Astrocyte of the cerebellum (primary cell): ENCODE measurements around the gene KIAA1671.
A peak's percentile ranks its signal among the peaks of the same experiment; 100 is the strongest.

Experiments used
- DNase-seq: peaks from one replicate; pipeline ENCODE4 v3.0.0-alpha.2; 2011; ENCODE audit warnings: low read depth
- H3K4me3 ChIP-seq: 2 replicates; pipeline ENCODE4 v1.5.1; 2011; ENCODE audit warnings: mild to moderate bottlenecking, low read depth, low read length, moderate library complexity
- in situ Hi-C: cut with HindIII; loops from 2 replicates; pipeline ENCODE4 v1.10.0; 2017; ENCODE audit warnings: low sequenced_read_pairs
- TF ChIP-seq, protein P1 (sequence below): IDR thresholded peaks from 2 replicates; pipeline ENCODE4 v1.5.1; 2012; ENCODE audit warnings: low read length, low read depth, moderate library complexity, mild to moderate bottlenecking; ENCODE audit errors: missing control alignments

The KIAA1671 gene

GRCh38 chr22:25060522-25061071, 108.1 kb downstream of the KIAA1671 start:
- no peak for DNase-seq
- in situ Hi-C loops, result no loop called here
- H3K4me3 ChIP-seq, result no peak overlapping the region
- TF ChIP-seq, protein P1, sequence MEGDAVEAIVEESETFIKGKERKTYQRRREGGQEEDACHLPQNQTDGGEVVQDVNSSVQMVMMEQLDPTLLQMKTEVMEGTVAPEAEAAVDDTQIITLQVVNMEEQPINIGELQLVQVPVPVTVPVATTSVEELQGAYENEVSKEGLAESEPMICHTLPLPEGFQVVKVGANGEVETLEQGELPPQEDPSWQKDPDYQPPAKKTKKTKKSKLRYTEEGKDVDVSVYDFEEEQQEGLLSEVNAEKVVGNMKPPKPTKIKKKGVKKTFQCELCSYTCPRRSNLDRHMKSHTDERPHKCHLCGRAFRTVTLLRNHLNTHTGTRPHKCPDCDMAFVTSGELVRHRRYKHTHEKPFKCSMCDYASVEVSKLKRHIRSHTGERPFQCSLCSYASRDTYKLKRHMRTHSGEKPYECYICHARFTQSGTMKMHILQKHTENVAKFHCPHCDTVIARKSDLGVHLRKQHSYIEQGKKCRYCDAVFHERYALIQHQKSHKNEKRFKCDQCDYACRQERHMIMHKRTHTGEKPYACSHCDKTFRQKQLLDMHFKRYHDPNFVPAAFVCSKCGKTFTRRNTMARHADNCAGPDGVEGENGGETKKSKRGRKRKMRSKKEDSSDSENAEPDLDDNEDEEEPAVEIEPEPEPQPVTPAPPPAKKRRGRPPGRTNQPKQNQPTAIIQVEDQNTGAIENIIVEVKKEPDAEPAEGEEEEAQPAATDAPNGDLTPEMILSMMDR, result peak; percentile 31

GRCh38 chr22:25061134-25061533, 108.6 kb downstream of the KIAA1671 start:
- H3K4me3 ChIP-seq, result no peak overlapping the region
- no peak for DNase-seq
- in situ Hi-C loops, result no loop called here
- TF ChIP-seq, protein P1, result no peak

DNA sequence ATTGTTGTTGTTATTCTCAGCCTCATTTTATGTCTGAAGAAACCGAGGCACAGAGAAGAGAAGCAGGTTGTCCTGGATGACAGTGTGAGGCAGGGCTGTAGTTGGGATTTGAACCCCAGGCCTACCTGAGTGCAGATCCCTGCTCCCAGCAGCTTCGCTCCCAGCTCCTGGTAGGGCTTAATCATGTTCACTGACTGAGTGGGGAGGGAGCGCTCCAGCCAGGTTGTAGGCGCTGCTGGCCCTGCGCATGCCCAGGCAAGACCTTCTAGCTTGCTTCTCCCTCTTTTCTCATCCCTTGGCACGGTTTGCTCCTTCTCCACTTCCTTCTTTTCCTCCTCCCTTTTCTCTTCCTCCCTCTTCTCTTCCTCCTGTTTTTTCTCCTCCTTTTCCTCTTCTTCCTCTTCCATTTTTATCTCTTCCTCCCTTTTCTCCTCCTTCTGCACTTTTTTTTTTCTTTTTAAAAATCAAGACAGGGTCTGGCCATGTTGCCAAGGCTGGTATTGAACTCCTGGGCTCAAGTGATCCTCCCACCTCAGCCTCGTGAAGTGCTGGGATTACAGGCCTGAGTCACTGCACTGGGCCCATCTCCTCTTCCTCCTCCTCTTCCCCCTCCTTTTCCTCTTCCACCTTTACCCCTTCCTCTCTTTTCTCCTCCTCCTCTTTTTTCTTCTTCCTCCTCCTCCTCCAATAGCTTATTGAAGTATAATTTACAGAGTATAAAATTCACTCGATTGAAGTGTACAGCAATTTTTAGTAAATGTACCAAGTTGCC, 109.3 kb downstream of the KIAA1671 start:
- TF ChIP-seq, protein P1, result no peak
- no peak overlapping the region for H3K4me3 ChIP-seq
- in situ Hi-C loops, result no loop called here
- DNase-seq, result no peak

- DNase-seq, result no peak
- TF ChIP-seq, protein P1, result no peak
- H3K4me3 ChIP-seq, result no peak overlapping the region
- in situ Hi-C loops, result no loop called here
Measured at GRCh38 chr22:25062386-25063085, 110.0 kb downstream of the KIAA1671 start.

GRCh38 chr22:25064894-25065560, 112.5 kb downstream of the KIAA1671 start:
- in situ Hi-C loops, result no loop called here
- TF ChIP-seq, protein P1, result no peak
- H3K4me3 ChIP-seq, result no peak overlapping the region
- DNase-seq, result no peak

DNA sequence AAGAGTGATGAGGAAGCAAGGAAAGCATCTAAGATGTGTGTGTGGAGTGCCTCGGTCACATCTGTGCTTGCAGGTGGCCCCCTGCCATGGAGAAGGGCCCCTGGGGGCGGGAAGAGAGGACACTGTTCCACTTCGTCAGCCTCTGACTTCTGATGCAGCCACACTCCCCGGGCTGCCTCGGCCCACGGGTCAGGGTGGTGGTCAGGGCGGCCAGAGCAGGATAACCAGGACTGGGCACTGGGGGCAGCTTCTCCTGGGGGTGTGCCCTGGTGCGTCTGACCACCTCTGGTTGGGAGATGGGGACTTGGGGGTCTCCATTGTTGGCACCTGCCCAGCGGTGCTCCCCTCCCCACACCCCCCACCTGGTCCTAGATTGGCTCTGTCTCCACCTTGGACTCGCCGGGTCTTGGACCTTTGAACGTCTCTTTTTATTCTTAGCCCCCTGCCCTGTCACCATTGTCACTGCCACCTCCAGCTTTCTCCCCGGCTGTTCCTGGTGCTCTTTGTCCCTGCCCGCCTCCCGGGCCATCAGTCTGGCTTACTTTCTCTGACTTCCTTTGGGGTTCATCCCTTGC, 114.4 kb downstream of the KIAA1671 start:
- TF ChIP-seq, protein P1, result no peak
- DNase-seq, result no peak
- no peak overlapping the region for H3K4me3 ChIP-seq
- in situ Hi-C loops, result no loop called here
